DMS53 (cell line): Measurements from ENCODE around the gene KIF26A.

Experiments
- DNase-seq: peaks from one replicate; lab custom pipeline; 2025; lab: John Stamatoyannopoulos, UW

Gene KIF26A

GRCh38 chr14:104179126-104179525, 40.7 kb downstream of the KIF26A start:
- no peak for DNase-seq

- DNase-seq, result no peak
Observed at GRCh38 chr14:104179564-104180129, 41.3 kb downstream of the KIF26A start.

- no peak for DNase-seq
Observed at GRCh38 chr14:104180561-104181165, 42.3 kb downstream of the KIF26A start.

- no peak for DNase-seq
Observed at GRCh38 chr14:104181761-104182530, 43.6 kb downstream of the KIF26A start.

GRCh38 chr14:104182857-104183425, 44.6 kb downstream of the KIF26A start:
- DNase-seq, result no peak

- DNase-seq, result no peak
Observed at GRCh38 chr14:104183796-104184195, 45.4 kb downstream of the KIF26A start.

- DNase-seq, result no peak
Observed at GRCh38 chr14:104184506-104184905, 46.1 kb downstream of the KIF26A start.

- DNase-seq, result no peak
Observed at GRCh38 chr14:104184911-104185499, 46.6 kb downstream of the KIF26A start.

GRCh38 chr14:104185916-104186495, 47.6 kb downstream of the KIF26A start:
- DNase-seq, result no peak

GRCh38 chr14:104186575-104186974, 48.2 kb downstream of the KIF26A start:
- no peak for DNase-seq

- no peak for DNase-seq
Observed at GRCh38 chr14:104187121-104187889, 48.9 kb downstream of the KIF26A start.

- DNase-seq, result no peak
Observed at GRCh38 chr14:104187931-104188726, 49.7 kb downstream of the KIF26A start.

- DNase-seq, result no peak
Observed at GRCh38 chr14:104188727-104189400, 50.5 kb downstream of the KIF26A start.

GRCh38 chr14:104189629-104190335, 51.4 kb downstream of the KIF26A start:
- DNase-seq, result no peak

GRCh38 chr14:104190396-104191000, 52.1 kb downstream of the KIF26A start:
- DNase-seq, result no peak

- DNase-seq, result no peak
Observed at GRCh38 chr14:104191409-104191997, 53.1 kb downstream of the KIF26A start.

- no peak for DNase-seq
Observed at GRCh38 chr14:104192146-104192882, 53.9 kb downstream of the KIF26A start.

GRCh38 chr14:104192883-104193245, 54.5 kb downstream of the KIF26A start:
- DNase-seq, result no peak
